KG1 (cell line): ENCODE results near the gene TMEM178B.
"Not testable (repeated sequence)": the region's sequence is repeated elsewhere in the genome, so short reads cannot be mapped to it uniquely, and the experiment has no call there.

Experiments used
- DNase-seq: peaks from one replicate; lab custom pipeline; 2025; lab: John Stamatoyannopoulos, UW

TMEM178B gene

GRCh38 chr7:141312828-141313521 lies 239.1 kb downstream of the TMEM178B start:
- DNase-seq: no peak

GRCh38 chr7:141313896-141314295 lies 240.0 kb downstream of the TMEM178B start:
- DNase-seq: no peak

GRCh38 chr7:141317033-141317585 lies 243.2 kb downstream of the TMEM178B start:
- no peak for DNase-seq

- no peak for DNase-seq
Measured at GRCh38 chr7:141320287-141320686, 246.4 kb downstream of the TMEM178B start.

- no peak for DNase-seq
Measured at GRCh38 chr7:141322383-141322782, 248.5 kb downstream of the TMEM178B start.

- no peak for DNase-seq
Measured at GRCh38 chr7:141323826-141324225, 250.0 kb downstream of the TMEM178B start.

GRCh38 chr7:141324870-141325269 lies 251.0 kb downstream of the TMEM178B start:
- DNase-seq: no peak

- DNase-seq: no peak
Measured at GRCh38 chr7:141325275-141325674, 251.4 kb downstream of the TMEM178B start.

GRCh38 chr7:141328290-141328689 lies 254.4 kb downstream of the TMEM178B start:
- no peak for DNase-seq

GRCh38 chr7:141330285-141330684 lies 256.4 kb downstream of the TMEM178B start:
- not testable (repeated sequence) for DNase-seq

GRCh38 chr7:141333459-141333858 lies 259.6 kb downstream of the TMEM178B start:
- no peak for DNase-seq

GRCh38 chr7:141335164-141335563 lies 261.3 kb downstream of the TMEM178B start:
- no peak for DNase-seq

- DNase-seq: no peak
Measured at GRCh38 chr7:141339603-141340002, 265.7 kb downstream of the TMEM178B start.

GRCh38 chr7:141340991-141341390 lies 267.1 kb downstream of the TMEM178B start:
- no peak for DNase-seq

- no peak for DNase-seq
Measured at GRCh38 chr7:141342621-141343408, 269.0 kb downstream of the TMEM178B start.

GRCh38 chr7:141344153-141344935 lies 270.5 kb downstream of the TMEM178B start:
- no peak for DNase-seq

GRCh38 chr7:141348728-141349127 lies 274.9 kb downstream of the TMEM178B start:
- DNase-seq: no peak

- no peak for DNase-seq
Measured at GRCh38 chr7:141349338-141349737, 275.5 kb downstream of the TMEM178B start.

- DNase-seq: no peak
Measured at GRCh38 chr7:141349804-141350203, 275.9 kb downstream of the TMEM178B start.

- DNase-seq: no peak
Measured at GRCh38 chr7:141351175-141351574, 277.3 kb downstream of the TMEM178B start.

GRCh38 chr7:141352955-141353354 lies 279.1 kb downstream of the TMEM178B start:
- DNase-seq: no peak

- DNase-seq: no peak
Measured at GRCh38 chr7:141354251-141354650, 280.4 kb downstream of the TMEM178B start.
